HG02798 (cell line): ENCODE results near the gene FBLN2.
"Not testable (repeated sequence)": the region's sequence is repeated elsewhere in the genome, so short reads cannot be mapped to it uniquely, and the experiment has no call there.

Source experiments
- ATAC-seq: cut with Tn5 transposase; IDR thresholded peaks from one replicate; pipeline ENCODE4 v1.9.1; 2021; ENCODE audit warnings: mild to moderate bottlenecking; ENCODE audit not compliant: unreplicated experiment, poor library complexity

FBLN2 gene

GRCh38 chr3:13548696-13549622 lies at the start of gene FBLN2:
Gene FBLN2 (plus strand): TSS chr3:13549125. CDS start chr3:13570356, 21,231 bp downstream.
- ATAC-seq = no peak

- not testable (repeated sequence) for ATAC-seq
These were observed 49.7 kb upstream of the FBLN2 start for GRCh38 chr3:13499246-13499645.

- ATAC-seq = no peak
These were observed 48.6 kb upstream of the FBLN2 start for GRCh38 chr3:13500133-13500885.

- no peak for ATAC-seq
These were observed 47.9 kb upstream of the FBLN2 start for GRCh38 chr3:13501056-13501455.

- no peak for ATAC-seq
These were observed 47.4 kb upstream of the FBLN2 start for GRCh38 chr3:13501521-13501920.

GRCh38 chr3:13501958-13502790 lies 46.8 kb upstream of the FBLN2 start:
- no peak for ATAC-seq

- no peak for ATAC-seq
These were observed 46.2 kb upstream of the FBLN2 start for GRCh38 chr3:13502791-13503060.

GRCh38 chr3:13504161-13504831 lies 44.6 kb upstream of the FBLN2 start:
- no peak for ATAC-seq

- ATAC-seq = no peak
These were observed 43.5 kb upstream of the FBLN2 start for GRCh38 chr3:13505147-13506130.

- no peak for ATAC-seq
These were observed 42.7 kb upstream of the FBLN2 start for GRCh38 chr3:13506239-13506638.

- no peak for ATAC-seq
These were observed 42.2 kb upstream of the FBLN2 start for GRCh38 chr3:13506680-13507079.

- ATAC-seq = no peak
These were observed 41.7 kb upstream of the FBLN2 start for GRCh38 chr3:13507247-13507569.

GRCh38 chr3:13507570-13508339 lies 41.2 kb upstream of the FBLN2 start:
- ATAC-seq = no peak

- no peak for ATAC-seq
These were observed 40.4 kb upstream of the FBLN2 start for GRCh38 chr3:13508496-13508895.

GRCh38 chr3:13509059-13509815 lies 39.7 kb upstream of the FBLN2 start:
- no peak for ATAC-seq

GRCh38 chr3:13509816-13510192 lies 39.1 kb upstream of the FBLN2 start:
- no peak for ATAC-seq

- ATAC-seq = no peak
These were observed 36.5 kb upstream of the FBLN2 start for GRCh38 chr3:13512451-13512850.
